PC-3 (cell line): Measurements from ENCODE around the gene HERC2. TPM values are rescaled to one million over a fixed set of nuclear protein-coding genes. Genes with fewer than 3 reads are reported as not detected.
"Not testable (repeated sequence)": the region's sequence is repeated elsewhere in the genome, so short reads cannot be mapped to it uniquely, and the experiment has no call there.

ENCODE experiments used
- ATAC-seq: fragments of 200-7000 bp; cut with Tn5 transposase; 2 replicates; pipeline ENCODE4 v1.9.1; 2020; ENCODE audit warnings: mild to moderate bottlenecking, moderate library complexity
- BruUV-seq: library from RNA; stranded (reverse); fragments of 400-500 nt; replicated peaks from 2 replicates; lab custom pipeline; 2021; lab: Mats Ljungman, UMichigan
- CTCF ChIA-PET: fragments of 300-600 bp; sonication (Branson Sonifier 250); formaldehyde crosslinking; loops from one replicate; lab custom pipeline; 2022; ENCODE audit warnings: antibody characterized with exemption; lab: Charles Lee
- POLR2A ChIA-PET: fragments of 300-600 bp; sonication (Branson Sonifier 250); formaldehyde crosslinking; loops from one replicate; lab custom pipeline; 2022; ENCODE audit warnings: antibody characterized with exemption; ENCODE audit not compliant: unreplicated experiment; lab: Charles Lee
- DNase-seq: peaks from one replicate; pipeline ENCODE4 v3.0.0-alpha.2; 2015
- H2AFZ ChIP-seq: fragments of 300-600 bp; sonication (generic); 2 replicates; pipeline ENCODE4 v1.6.0; 2016; ENCODE audit warnings: antibody characterized with exemption, low read length
- H3F3A ChIP-seq: fragments of 300-600 bp; sonication (generic); one replicate; pipeline ENCODE4 v1.6.0; 2017; ENCODE audit warnings: antibody characterized with exemption, low read length, control low read depth, mild to moderate bottlenecking; ENCODE audit not compliant: unreplicated experiment
- H3K27ac ChIP-seq: fragments of 300-600 bp; sonication (generic); 2 replicates; pipeline ENCODE4 v1.5.1; 2016; ENCODE audit warnings: mild to moderate bottlenecking, low read length
- H3K27me3 ChIP-seq: fragments of 300-600 bp; sonication (generic); 2 replicates; pipeline ENCODE4 v1.6.1; 2016; ENCODE audit warnings: low read length, mixed read lengths
- H3K36me3 ChIP-seq: fragments of 300-600 bp; sonication (generic); 2 replicates; pipeline ENCODE4 v1.6.1; 2016; ENCODE audit warnings: low read depth, mixed run types, low read length, mixed read lengths
- H3K4me1 ChIP-seq: fragments of 300-600 bp; sonication (generic); 2 replicates; pipeline ENCODE4 v1.5.1; 2016; ENCODE audit warnings: low read length; ENCODE audit not compliant: insufficient read depth
- H3K4me2 ChIP-seq: fragments of 300-600 bp; sonication (generic); 2 replicates; pipeline ENCODE4 v1.6.0; 2016; ENCODE audit warnings: low read length
- H3K4me3 ChIP-seq: fragments of 300-600 bp; sonication (generic); 2 replicates; pipeline ENCODE4 v1.5.1; 2016; ENCODE audit warnings: mild to moderate bottlenecking, low read length, mixed read lengths
- H3K79me2 ChIP-seq: fragments of 300-600 bp; sonication (generic); 2 replicates; pipeline ENCODE4 v1.6.1; 2017; ENCODE audit warnings: low read length, mixed read lengths
- H3K9ac ChIP-seq: fragments of 300-600 bp; sonication (generic); 2 replicates; pipeline ENCODE4 v1.6.0; 2016; ENCODE audit warnings: mild to moderate bottlenecking, low read length
- H3K9me2 ChIP-seq: fragments of 300-600 bp; sonication (generic); replicated peaks from 2 replicates; pipeline ENCODE4 v1.6.1; 2016; ENCODE audit warnings: mixed run types, low read length, mixed read lengths
- H3K9me3 ChIP-seq: fragments of 300-600 bp; sonication (generic); 2 replicates; pipeline ENCODE4 v1.6.1; 2016; ENCODE audit warnings: low read length, mixed read lengths
- H4K20me1 ChIP-seq: fragments of 300-600 bp; sonication (generic); 2 replicates; pipeline ENCODE4 v1.6.1; 2016; ENCODE audit warnings: low read length, mixed read lengths
- EZH2 ChIP-seq: fragments of 300-600 bp; sonication (generic); IDR thresholded peaks from one replicate; pipeline ENCODE4 v1.6.1; 2017; ENCODE audit warnings: antibody characterized with exemption, mild to moderate bottlenecking, low read length; ENCODE audit not compliant: unreplicated experiment
- EZH2phosphoT487 ChIP-seq: fragments of 300-600 bp; sonication (generic); IDR thresholded peaks from 2 replicates; pipeline ENCODE4 v1.6.1; 2018; ENCODE audit warnings: mild to moderate bottlenecking, antibody characterized with exemption, low read length, borderline replicate concordance
- intact Hi-C: fragments of 100-400 bp; cut with micrococcal nuclease; formaldehyde crosslinking; loops from 2 replicates; pipeline ENCODE4 v1.9.0; 2023
- total RNA-seq: library from RNA; depleted of rRNA; stranded (reverse); fragments of >200 nt; gene quantifications from 2 replicates; pipeline ENCODE4 v1.2.3, GENCODE V29; 2014
- TF ChIP-seq, protein P1 (sequence below): fragments of 300-600 bp; sonication (generic); conservative IDR thresholded peaks from 2 replicates; pipeline ENCODE4 v1.5.1; 2017; ENCODE audit warnings: antibody characterized with exemption, low read depth, mild to moderate bottlenecking, low read length

HERC2 gene
- total RNA-seq, 1 experiment from 2014 or later: 45.9 TPM

DNA sequence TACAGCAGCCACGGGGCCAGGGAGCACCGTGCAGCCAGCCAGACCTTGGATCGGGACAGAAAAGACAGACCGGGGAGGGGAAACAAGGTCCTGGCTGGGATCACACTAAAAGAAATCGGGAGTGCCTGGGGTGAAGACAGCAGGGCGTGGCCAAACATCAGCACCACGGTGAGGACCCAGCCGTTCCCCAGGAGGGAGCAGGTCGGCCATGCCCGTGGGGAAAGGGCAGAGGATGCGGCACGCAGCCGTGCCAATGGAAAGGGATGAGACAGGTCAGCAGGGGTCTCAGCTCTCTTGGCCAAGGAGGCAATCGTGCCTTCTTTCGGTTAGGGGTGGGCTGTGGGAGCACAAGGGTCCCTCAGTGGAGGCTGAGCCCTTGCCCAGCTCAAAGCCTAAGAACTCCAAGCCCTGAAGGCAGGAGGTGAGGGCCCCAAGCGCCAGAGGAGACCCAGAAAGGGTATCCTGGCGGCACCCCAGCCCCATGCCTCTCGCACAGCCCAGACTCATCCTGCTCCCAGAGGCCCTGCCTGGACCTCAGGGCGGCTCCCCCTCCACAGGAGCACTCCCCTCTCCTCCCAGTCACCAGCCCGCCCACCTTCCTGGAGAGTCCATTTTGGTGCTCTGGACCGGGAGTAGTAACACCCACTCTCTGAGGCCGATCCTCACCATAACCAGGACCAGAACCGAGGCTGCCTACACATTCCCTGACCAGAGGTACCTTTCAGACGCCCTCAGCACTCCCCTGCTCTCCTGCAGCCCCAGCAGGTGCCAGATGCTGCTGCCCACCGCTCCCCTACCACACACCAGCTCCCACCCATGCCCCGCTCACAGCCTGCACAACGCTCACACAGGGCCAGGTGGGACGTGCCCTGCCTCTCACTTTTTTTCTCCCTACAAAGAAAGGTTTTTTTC lies 199.7 kb downstream of the HERC2 start:
- ATAC-seq: no peak
- DNase-seq: no peak
- CTCF ChIA-PET: no interaction called here

DNA sequence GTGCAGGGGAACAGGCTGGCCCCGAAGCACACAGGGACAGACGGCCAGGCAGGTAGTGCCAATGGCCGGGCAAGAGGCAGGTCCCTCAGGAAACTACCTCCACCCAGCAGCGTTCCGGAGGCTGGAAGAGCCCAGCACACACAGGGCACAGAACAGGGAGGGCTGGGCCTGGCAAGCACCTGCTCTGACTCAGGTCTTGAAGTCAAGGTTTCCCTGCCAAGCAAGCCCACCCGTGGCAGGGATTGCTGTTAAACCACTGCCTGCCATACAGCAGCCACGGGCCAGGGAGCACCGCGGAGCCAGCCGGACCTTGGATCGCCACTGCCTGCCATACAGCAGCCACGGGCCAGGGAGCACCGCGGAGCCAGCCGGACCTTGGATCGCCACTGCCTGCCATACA lies 200.4 kb downstream of the HERC2 start:
- DNase-seq, POLR2A ChIA-PET, H3K9me3 ChIP-seq, H3K27ac ChIP-seq, intact Hi-C loops, CTCF ChIA-PET, H2AFZ ChIP-seq, H3K9ac ChIP-seq, H3K4me3 ChIP-seq, BruUV-seq, H4K20me1 ChIP-seq, H3K4me1 ChIP-seq, H3K4me2 ChIP-seq, H3K79me2 ChIP-seq, ATAC-seq, H3K9me2 ChIP-seq, H3K27me3 ChIP-seq, H3F3A ChIP-seq: not testable (repeated sequence)
- H3K36me3 ChIP-seq: peaks cover 26% of the 10 kb centered on the region; the same call in 1 of the 2 replicates

More for the DNA sequence above, 199.7 kb downstream of the HERC2 start:
- Histone ChIP-seq H3F3A (no peaks in the 10 kb centered on the region), H4K20me1 (no peaks in the 10 kb centered on the region; the same call in 1 of the 2 replicates), H3K4me2 (no peak overlapping the region), H2AFZ (no peak overlapping the region), H3K36me3 (peaks cover 26% of the 10 kb centered on the region; the same call in 1 of the 2 replicates), H3K79me2 (no peaks in the 10 kb centered on the region), H3K27ac (no peak overlapping the region), H3K9me2 (no peaks in the 10 kb centered on the region), H3K9ac (no peak overlapping the region), H3K4me1 (no peaks in the 10 kb centered on the region), H3K27me3 (no peaks in the 10 kb centered on the region), H3K4me3 (no peak overlapping the region), H3K9me3 (no peaks in the 10 kb centered on the region)
- no TSS peak for BruUV-seq
- TF ChIP-seq, protein P1, sequence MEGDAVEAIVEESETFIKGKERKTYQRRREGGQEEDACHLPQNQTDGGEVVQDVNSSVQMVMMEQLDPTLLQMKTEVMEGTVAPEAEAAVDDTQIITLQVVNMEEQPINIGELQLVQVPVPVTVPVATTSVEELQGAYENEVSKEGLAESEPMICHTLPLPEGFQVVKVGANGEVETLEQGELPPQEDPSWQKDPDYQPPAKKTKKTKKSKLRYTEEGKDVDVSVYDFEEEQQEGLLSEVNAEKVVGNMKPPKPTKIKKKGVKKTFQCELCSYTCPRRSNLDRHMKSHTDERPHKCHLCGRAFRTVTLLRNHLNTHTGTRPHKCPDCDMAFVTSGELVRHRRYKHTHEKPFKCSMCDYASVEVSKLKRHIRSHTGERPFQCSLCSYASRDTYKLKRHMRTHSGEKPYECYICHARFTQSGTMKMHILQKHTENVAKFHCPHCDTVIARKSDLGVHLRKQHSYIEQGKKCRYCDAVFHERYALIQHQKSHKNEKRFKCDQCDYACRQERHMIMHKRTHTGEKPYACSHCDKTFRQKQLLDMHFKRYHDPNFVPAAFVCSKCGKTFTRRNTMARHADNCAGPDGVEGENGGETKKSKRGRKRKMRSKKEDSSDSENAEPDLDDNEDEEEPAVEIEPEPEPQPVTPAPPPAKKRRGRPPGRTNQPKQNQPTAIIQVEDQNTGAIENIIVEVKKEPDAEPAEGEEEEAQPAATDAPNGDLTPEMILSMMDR: no peak
- TF ChIP-seq EZH2phosphoT487: no peak
- TF ChIP-seq EZH2: no peak
- POLR2A ChIA-PET: no interaction called here
- intact Hi-C loops: no loop called here

DNA sequence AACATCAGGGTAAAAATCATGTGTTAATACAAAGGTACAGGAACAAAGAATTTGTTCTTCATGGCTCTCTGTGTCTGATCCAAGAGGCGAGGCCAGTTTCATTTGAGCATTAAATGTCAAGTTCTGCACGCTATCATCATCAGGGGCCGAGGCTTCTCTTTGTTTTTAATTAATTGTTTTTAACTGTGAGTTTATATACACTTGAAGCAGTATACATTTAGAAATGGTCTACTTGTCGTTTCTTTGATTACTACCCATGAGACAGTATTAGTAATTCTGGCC lies 201.7 kb downstream of the HERC2 start:
- H3K4me3 ChIP-seq: no peak overlapping the region
- H3K9me2 ChIP-seq: no peaks in the 10 kb centered on the region
- H3K27me3 ChIP-seq: no peaks in the 10 kb centered on the region
- no peak overlapping the region for H3K4me2 ChIP-seq
- TF ChIP-seq EZH2phosphoT487: no peak
- TF ChIP-seq EZH2: no peak
- TF ChIP-seq, protein P1: no peak
- H4K20me1 ChIP-seq: no peaks in the 10 kb centered on the region
- ChIA-PET POLR2A (no interaction called here), CTCF (no interaction called here)
- intact Hi-C loops: no loop called here
- no peaks in the 10 kb centered on the region for H3K9me3 ChIP-seq
- H2AFZ ChIP-seq: no peak overlapping the region
- BruUV-seq: no TSS peak
- no peaks in the 10 kb centered on the region for H3F3A ChIP-seq
- H3K4me1 ChIP-seq: no peaks in the 10 kb centered on the region
- H3K27ac ChIP-seq: no peak overlapping the region
- peaks cover 26% of the 10 kb centered on the region; the same call in 1 of the 2 replicates for H3K36me3 ChIP-seq
- H3K79me2 ChIP-seq: no peaks in the 10 kb centered on the region
- DNase-seq (no peak), ATAC-seq (no peak)
- no peak overlapping the region for H3K9ac ChIP-seq
